ENCODE results near the gene APBA2. TPM values are rescaled to one million over a fixed set of nuclear protein-coding genes. Genes with fewer than 3 reads are reported as not detected.
A peak's percentile ranks its signal among the peaks of the same experiment; 100 is the strongest.
"Not testable (repeated sequence)": the region's sequence is repeated elsewhere in the genome, so short reads cannot be mapped to it uniquely, and the experiment has no call there.

Gene APBA2
- 35.8 and 70.4 TPM in 2 replicates for total RNA-seq (ENCODE audit: low replicate concordance)

DNA sequence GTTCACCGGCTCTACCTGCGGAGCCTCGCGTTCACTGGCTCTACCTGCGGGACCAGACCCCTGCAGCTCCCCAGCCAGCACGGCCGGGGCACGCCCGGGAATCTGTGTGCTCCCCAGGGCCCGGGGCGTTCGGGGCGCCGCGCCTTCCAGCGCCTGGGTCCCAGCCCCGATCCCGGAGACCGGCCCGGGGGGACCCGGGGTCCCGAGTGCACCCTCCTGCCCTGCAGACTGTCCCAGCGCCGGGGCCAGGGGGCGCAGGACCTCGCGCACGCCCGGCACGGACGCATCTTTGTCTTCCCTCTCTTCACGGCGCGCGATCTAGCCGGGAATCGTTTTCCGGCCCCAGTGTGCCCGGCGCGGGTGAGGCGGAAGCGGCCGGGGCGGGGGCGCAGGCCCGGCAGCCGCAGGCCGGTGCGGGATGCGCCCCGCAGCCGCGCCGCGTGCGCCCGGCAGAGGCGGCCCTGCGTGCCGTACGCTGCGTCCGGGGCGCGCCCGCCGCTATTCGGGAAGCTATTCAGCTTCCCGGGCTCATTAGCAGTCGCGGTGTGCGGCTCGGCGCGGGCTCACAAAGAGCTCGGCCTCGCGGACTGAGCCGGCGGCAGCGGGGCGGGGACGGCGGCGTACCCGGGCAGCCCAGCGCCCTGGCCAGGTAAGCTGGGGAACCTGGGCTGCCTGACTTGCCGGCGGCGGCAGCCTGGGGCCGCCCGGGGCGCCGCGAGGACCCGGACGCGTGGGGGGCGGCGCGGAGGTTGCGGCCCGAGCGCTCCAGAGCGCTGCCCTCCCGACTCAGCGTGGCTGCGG, at the start of gene APBA2:
Gene APBA2, plus strand, starts transcription at position 345 of the 801 bp plus-strand sequence. CDS start 167,911 bp downstream, outside the sequence.
- Mint-ChIP-seq H3K27ac (peak within 1 kb of the TSS; percentile 76), H3K4me1 (peaks cover 38% of the 10 kb centered on the region), H3K27me3 (ENCODE audit: insufficient read depth, low read depth) (peaks cover 7% of the 10 kb centered on the region), H3K4me3 (peak within 1 kb of the TSS; percentile 89), H3K9me3 (peaks cover 7% of the 10 kb centered on the region), H3K36me3 (peaks cover 9% of the 10 kb centered on the region)
- no peaks in the 10 kb centered on the region for H3K9me3 ChIP-seq (ENCODE audit: low read depth)
- no peak within 1 kb of the TSS for H3K27ac ChIP-seq
- H4K20me1 ChIP-seq (ENCODE audit: low read depth): peaks cover 27% of the 10 kb centered on the region
- H3K36me3 ChIP-seq: no peaks in the 10 kb centered on the region
- H3F3A ChIP-seq (ENCODE audit: low read depth): no peaks in the 10 kb centered on the region
- peaks cover 30% of the 10 kb centered on the region for H3K4me1 ChIP-seq
- H3K27me3 ChIP-seq: peaks cover 25% of the 10 kb centered on the region
- DNase-seq (ENCODE audit: low spot score): peak; percentile 90
- peak; percentile 25 for TF ChIP-seq EZH2 (IDR thresholded peaks at IDR 0.05)
- no peak for TF ChIP-seq EZH2phosphoT487 (IDR thresholded peaks at IDR 0.05)
- TF ChIP-seq, protein P1, sequence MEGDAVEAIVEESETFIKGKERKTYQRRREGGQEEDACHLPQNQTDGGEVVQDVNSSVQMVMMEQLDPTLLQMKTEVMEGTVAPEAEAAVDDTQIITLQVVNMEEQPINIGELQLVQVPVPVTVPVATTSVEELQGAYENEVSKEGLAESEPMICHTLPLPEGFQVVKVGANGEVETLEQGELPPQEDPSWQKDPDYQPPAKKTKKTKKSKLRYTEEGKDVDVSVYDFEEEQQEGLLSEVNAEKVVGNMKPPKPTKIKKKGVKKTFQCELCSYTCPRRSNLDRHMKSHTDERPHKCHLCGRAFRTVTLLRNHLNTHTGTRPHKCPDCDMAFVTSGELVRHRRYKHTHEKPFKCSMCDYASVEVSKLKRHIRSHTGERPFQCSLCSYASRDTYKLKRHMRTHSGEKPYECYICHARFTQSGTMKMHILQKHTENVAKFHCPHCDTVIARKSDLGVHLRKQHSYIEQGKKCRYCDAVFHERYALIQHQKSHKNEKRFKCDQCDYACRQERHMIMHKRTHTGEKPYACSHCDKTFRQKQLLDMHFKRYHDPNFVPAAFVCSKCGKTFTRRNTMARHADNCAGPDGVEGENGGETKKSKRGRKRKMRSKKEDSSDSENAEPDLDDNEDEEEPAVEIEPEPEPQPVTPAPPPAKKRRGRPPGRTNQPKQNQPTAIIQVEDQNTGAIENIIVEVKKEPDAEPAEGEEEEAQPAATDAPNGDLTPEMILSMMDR (IDR thresholded peaks at IDR 0.05): peak; percentile 26
- peak within 1 kb of the TSS; percentile 56 for H3K4me3 ChIP-seq
- H2AFZ ChIP-seq (replicated peaks): peak within 1 kb of the TSS; percentile 81
- H3K79me2 ChIP-seq (ENCODE audit: low read depth): peaks cover 42% of the 10 kb centered on the region
- peak within 1 kb of the TSS; percentile 86 for H3K4me2 ChIP-seq
- no peak within 1 kb of the TSS for H3K9ac ChIP-seq

DNA sequence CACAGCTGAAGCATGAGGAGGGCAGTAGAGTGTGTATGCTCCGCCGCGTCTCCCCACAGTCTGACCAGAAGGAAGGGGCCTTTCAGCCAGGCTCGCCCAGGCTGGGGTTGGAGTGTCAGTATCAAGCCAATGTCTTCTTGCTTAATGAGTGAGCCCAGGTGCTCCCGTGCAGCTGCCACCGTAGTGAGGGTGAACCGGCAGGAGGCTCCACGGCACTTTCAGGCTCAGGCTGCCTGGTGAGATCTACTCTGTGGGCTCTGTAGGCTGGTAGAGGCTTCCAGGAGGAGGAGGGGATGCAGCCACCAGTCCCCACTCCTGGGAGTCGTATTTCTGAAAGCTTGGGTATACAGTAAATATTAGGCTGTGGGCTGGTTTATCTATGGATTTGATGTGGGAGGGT, 45.5 kb upstream of the APBA2 start:
- not testable (repeated sequence) for H3K27me3 ChIP-seq; H3K36me3 ChIP-seq; H3K4me1 ChIP-seq; H3K4me3 Mint-ChIP-seq; H3K27ac ChIP-seq; H3K27ac Mint-ChIP-seq; H3K9me3 Mint-ChIP-seq; DNase-seq (ENCODE audit: low spot score); H3F3A ChIP-seq (ENCODE audit: low read depth); H3K4me1 Mint-ChIP-seq; H2AFZ ChIP-seq (replicated peaks); H3K79me2 ChIP-seq (ENCODE audit: low read depth); H4K20me1 ChIP-seq (ENCODE audit: low read depth); H3K4me2 ChIP-seq; H3K27me3 Mint-ChIP-seq (ENCODE audit: insufficient read depth, low read depth); H3K36me3 Mint-ChIP-seq; H3K9me3 ChIP-seq (ENCODE audit: low read depth); H3K4me3 ChIP-seq; H3K9ac ChIP-seq

DNA sequence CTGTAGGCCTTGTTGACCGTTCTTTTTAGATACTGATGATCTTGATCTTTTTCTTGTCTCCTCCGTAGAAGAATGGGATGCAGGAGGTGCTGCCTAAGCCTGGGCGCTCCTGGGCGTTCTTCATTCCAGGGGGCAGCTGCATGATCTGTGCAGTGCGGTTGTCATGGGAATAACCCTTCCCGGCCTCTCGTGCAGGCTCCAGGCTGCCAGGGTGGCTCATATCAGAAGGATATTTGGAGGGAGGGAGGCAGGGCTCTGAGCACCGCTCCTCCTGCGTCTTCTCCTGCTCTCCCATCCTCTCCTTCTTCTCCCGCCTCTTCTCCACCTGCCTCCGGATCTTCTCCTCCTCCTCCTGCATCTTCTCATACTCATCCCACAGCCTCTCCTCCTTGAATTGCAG, 43.6 kb upstream of the APBA2 start:
- not testable (repeated sequence) for H3K9me3 Mint-ChIP-seq, H3K27ac ChIP-seq

DNA sequence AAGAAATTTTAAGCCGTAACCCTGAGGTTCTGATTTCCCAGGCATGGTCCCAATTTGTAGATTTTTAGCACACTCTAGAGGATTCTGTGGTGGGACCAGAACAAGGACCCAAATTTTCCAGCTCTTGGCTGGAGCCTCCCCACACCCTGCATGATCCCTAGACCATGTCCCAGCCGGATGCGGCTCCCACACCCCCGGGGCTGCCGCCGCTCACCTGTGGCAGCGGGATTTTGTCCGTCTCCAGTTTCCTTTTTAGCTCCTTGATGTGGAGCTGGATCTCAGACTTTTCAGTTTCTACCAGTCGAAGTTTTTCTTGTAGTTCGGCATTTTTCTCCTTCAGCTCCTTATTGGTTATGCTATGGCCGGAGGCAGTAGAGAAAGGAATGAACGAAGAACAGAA, 42.3 kb upstream of the APBA2 start:
- not testable (repeated sequence) for H3K4me1 ChIP-seq; H3K9me3 ChIP-seq (ENCODE audit: low read depth); H4K20me1 ChIP-seq (ENCODE audit: low read depth); H3K36me3 Mint-ChIP-seq; H3K4me3 ChIP-seq; H3F3A ChIP-seq (ENCODE audit: low read depth); DNase-seq (ENCODE audit: low spot score); H3K9me3 Mint-ChIP-seq; H3K36me3 ChIP-seq; H3K27ac ChIP-seq; H2AFZ ChIP-seq (replicated peaks); H3K4me1 Mint-ChIP-seq; H3K4me3 Mint-ChIP-seq; H3K27me3 ChIP-seq; H3K4me2 ChIP-seq; H3K27ac Mint-ChIP-seq; H3K79me2 ChIP-seq (ENCODE audit: low read depth); H3K9ac ChIP-seq
- H3K27me3 Mint-ChIP-seq (ENCODE audit: insufficient read depth, low read depth): peaks cover 11% of the 10 kb centered on the region

More for the DNA sequence above, 43.6 kb upstream of the APBA2 start:
- not testable (repeated sequence) for H3K27me3 Mint-ChIP-seq (ENCODE audit: insufficient read depth, low read depth); H3K4me1 Mint-ChIP-seq; H4K20me1 ChIP-seq (ENCODE audit: low read depth); H3K79me2 ChIP-seq (ENCODE audit: low read depth); H2AFZ ChIP-seq (replicated peaks); DNase-seq (ENCODE audit: low spot score); H3F3A ChIP-seq (ENCODE audit: low read depth); H3K4me3 ChIP-seq; H3K4me1 ChIP-seq; H3K9ac ChIP-seq; H3K36me3 ChIP-seq; H3K4me2 ChIP-seq; H3K4me3 Mint-ChIP-seq; H3K9me3 ChIP-seq (ENCODE audit: low read depth); H3K36me3 Mint-ChIP-seq; H3K27me3 ChIP-seq
- H3K27ac Mint-ChIP-seq: peak overlapping the region; percentile 57

DNA sequence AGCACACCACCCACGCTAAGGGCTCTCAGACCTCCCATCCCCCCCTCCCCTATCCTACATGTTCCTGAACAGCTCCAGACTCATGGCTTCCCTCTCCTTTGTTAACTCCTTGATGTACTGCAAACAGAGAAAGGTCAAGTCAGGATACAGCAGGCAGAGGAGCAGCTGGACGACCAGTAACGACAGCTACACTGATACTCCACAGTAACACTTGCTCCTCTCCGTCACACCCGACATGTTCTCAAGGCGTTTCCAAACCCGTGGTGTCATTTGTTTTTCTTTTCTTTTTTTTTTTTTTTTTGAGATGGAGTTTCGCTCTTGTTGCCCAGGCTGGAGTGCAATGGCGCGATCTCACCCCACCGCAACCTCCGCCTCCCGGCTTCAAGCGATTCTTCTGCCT, 41.6 kb upstream of the APBA2 start:
- not testable (repeated sequence) for H3K36me3 Mint-ChIP-seq; H3K27ac ChIP-seq; H3K79me2 ChIP-seq (ENCODE audit: low read depth); H3F3A ChIP-seq (ENCODE audit: low read depth); H3K27ac Mint-ChIP-seq; H3K4me2 ChIP-seq; H3K4me3 Mint-ChIP-seq; DNase-seq (ENCODE audit: low spot score); H3K4me1 ChIP-seq; H3K36me3 ChIP-seq; H3K4me1 Mint-ChIP-seq; H3K9ac ChIP-seq; H3K4me3 ChIP-seq; H3K9me3 ChIP-seq (ENCODE audit: low read depth); H4K20me1 ChIP-seq (ENCODE audit: low read depth); H3K27me3 ChIP-seq; H2AFZ ChIP-seq (replicated peaks)
- H3K27me3 Mint-ChIP-seq (ENCODE audit: insufficient read depth, low read depth): peaks cover 14% of the 10 kb centered on the region
- peaks cover 11% of the 10 kb centered on the region for H3K9me3 Mint-ChIP-seq

DNA sequence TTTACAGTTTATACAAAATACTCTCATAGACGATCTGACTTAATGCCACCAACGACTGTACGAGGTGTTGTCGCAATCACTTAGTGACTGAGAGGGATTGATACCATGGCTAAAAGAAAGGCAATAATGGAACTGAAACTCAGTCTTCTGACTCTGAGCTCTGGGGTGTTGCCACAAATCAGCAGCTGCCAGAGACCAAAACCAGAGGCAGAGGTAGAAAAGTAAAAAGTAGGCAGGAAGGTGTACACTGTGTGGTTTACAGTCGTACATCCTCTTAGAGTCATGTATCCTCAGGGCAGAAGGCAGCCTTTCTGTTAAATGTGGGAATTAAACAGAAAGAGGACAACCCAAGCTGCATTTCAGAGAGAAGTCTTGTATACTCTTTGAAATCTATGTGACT, 38.5 kb upstream of the APBA2 start:
- not testable (repeated sequence) for H3K4me2 ChIP-seq; H3F3A ChIP-seq (ENCODE audit: low read depth); H3K27ac ChIP-seq; H3K36me3 Mint-ChIP-seq; H3K27ac Mint-ChIP-seq; H3K27me3 ChIP-seq; H4K20me1 ChIP-seq (ENCODE audit: low read depth); H3K4me1 Mint-ChIP-seq; H3K36me3 ChIP-seq; H3K79me2 ChIP-seq (ENCODE audit: low read depth); H3K9ac ChIP-seq; H3K4me1 ChIP-seq; H3K9me3 ChIP-seq (ENCODE audit: low read depth); H3K4me3 Mint-ChIP-seq; H2AFZ ChIP-seq (replicated peaks); DNase-seq (ENCODE audit: low spot score); H3K4me3 ChIP-seq
- Mint-ChIP-seq H3K27me3 (ENCODE audit: insufficient read depth, low read depth) (peaks cover 17% of the 10 kb centered on the region), H3K9me3 (peaks cover 14% of the 10 kb centered on the region)

DNA sequence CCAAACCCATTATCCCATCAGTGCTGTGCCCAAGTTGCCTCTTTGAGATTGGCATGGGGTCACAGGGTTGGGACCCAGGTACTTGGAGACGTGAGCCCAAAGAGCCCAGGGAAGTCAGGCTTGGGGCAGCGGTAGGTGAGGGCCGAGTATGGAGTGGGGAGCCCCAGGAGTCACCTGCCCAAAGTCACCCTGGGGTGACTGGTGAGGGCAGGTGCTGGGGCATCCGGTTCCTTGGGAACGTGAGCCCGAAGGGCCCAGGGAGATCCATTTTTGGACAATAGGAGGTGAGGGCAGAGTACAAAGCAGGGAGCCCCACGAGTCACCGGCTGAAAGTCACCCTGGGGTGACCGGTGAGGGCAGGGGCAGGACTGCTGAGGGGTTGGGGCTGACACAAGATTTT, 37.8 kb upstream of the APBA2 start:
- not testable (repeated sequence) for H3F3A ChIP-seq (ENCODE audit: low read depth); DNase-seq (ENCODE audit: low spot score); H3K36me3 ChIP-seq; H3K27me3 ChIP-seq; H3K4me2 ChIP-seq; H3K36me3 Mint-ChIP-seq; H3K79me2 ChIP-seq (ENCODE audit: low read depth); H2AFZ ChIP-seq (replicated peaks); H3K27ac ChIP-seq; H3K4me1 Mint-ChIP-seq; H3K4me3 ChIP-seq; H3K9ac ChIP-seq; H4K20me1 ChIP-seq (ENCODE audit: low read depth); H3K4me1 ChIP-seq; H3K9me3 ChIP-seq (ENCODE audit: low read depth); H3K4me3 Mint-ChIP-seq; H3K27ac Mint-ChIP-seq
- Mint-ChIP-seq H3K27me3 (ENCODE audit: insufficient read depth, low read depth) (peaks cover 15% of the 10 kb centered on the region), H3K9me3 (peaks cover 14% of the 10 kb centered on the region)
